ENCODE results near the gene CFDP1. TPM values are rescaled to one million over a fixed set of nuclear protein-coding genes. Genes with fewer than 3 reads are reported as not detected.

The CFDP1 gene
- total and polyA plus RNA-seq, 2 of the 13 experiments (the other 11 are each of a cell fraction or from before 2014, with no cell fraction given) = 78.6 to 153 TPM

DNA sequence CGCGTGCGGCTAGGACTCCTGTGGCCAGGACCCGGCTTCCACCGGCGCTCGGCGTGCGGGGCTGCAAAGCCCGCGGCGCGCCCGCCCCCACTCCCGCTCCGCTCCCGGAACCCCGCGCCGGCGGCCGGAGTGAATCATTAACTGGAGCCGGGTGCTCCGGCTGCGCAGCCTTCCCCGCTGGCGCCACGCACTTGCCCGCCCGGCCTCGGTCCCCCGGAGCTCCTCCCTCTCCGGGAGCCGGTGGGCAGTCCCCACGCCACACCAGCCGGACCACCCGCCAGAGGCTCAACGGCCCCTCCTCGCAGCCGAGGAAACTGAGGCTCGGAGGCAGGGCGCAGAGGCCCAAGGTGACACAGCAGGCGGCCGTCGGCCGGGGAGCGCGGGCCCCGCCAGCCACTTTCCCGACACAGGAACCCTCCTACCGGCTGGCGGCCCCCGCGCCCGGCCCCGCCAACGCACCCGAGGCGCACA lies 182.5 kb downstream of the CFDP1 start (continued):
- TF ChIP-seq, protein P1, sequence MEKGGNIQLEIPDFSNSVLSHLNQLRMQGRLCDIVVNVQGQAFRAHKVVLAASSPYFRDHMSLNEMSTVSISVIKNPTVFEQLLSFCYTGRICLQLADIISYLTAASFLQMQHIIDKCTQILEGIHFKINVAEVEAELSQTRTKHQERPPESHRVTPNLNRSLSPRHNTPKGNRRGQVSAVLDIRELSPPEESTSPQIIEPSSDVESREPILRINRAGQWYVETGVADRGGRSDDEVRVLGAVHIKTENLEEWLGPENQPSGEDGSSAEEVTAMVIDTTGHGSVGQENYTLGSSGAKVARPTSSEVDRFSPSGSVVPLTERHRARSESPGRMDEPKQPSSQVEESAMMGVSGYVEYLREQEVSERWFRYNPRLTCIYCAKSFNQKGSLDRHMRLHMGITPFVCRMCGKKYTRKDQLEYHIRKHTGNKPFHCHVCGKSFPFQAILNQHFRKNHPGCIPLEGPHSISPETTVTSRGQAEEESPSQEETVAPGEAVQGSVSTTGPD (CRISPR knock-in tag; IDR thresholded peaks at IDR 0.05) = no peak
- TF ChIP-seq MAF1 (CRISPR knock-in tag; IDR thresholded peaks at IDR 0.05; ENCODE audit: borderline replicate concordance) = peak; percentile 80
- no peak for TF ChIP-seq ZNF253 (CRISPR knock-in tag; IDR thresholded peaks at IDR 0.05; ENCODE audit: borderline replicate concordance)
- TF ChIP-seq SOX6 (IDR thresholded peaks at IDR 0.05) = no peak
- TF ChIP-seq SOX6 (CRISPR knock-in tag; IDR thresholded peaks at IDR 0.05) = 0 out of 2 replicates have a peak, but pooled peaks have one; percentile 7
- no peak for TF ChIP-seq HOXD1 (CRISPR knock-in tag; IDR thresholded peaks at IDR 0.05)
- no peak for TF ChIP-seq SP4 (CRISPR knock-in tag; IDR thresholded peaks at IDR 0.05)
- 0 out of 2 replicates have a peak, but pooled peaks have one; percentile 1 for TF ChIP-seq STAG1 (CRISPR knock-in tag; IDR thresholded peaks at IDR 0.05)
- TF ChIP-seq, protein P2, sequence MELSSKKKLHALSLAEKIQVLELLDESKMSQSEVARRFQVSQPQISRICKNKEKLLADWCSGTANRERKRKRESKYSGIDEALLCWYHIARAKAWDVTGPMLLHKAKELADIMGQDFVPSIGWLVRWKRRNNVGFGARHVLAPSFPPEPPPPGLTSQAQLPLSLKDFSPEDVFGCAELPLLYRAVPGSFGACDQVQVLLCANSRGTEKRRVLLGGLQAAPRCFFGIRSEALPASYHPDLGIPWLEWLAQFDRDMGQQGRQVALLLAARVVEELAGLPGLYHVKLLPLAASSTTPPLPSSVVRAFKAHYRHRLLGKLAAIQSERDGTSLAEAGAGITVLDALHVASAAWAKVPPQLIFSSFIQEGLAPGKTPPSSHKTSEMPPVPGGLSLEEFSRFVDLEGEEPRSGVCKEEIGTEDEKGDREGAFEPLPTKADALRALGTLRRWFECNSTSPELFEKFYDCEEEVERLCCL (CRISPR knock-in tag; IDR thresholded peaks at IDR 0.05; ENCODE audit: borderline replicate concordance) = no peak
- no peak; the same call in 1 of the 2 replicates for TF ChIP-seq ZNF33B (CRISPR knock-in tag; IDR thresholded peaks at IDR 0.05)
- peak; percentile 96 for TF ChIP-seq AGO1 (IDR thresholded peaks at IDR 0.05; ENCODE audit: low read depth, low read length, poor library complexity, severe bottlenecking)
- no peak for TF ChIP-seq KDM1A (CRISPR knock-in tag; IDR thresholded peaks at IDR 0.05)
- TF ChIP-seq KMT2A (CRISPR knock-in tag; IDR thresholded peaks at IDR 0.05) = peak; percentile 34; the same call in 1 of the 2 replicates
- TF ChIP-seq, protein P3, sequence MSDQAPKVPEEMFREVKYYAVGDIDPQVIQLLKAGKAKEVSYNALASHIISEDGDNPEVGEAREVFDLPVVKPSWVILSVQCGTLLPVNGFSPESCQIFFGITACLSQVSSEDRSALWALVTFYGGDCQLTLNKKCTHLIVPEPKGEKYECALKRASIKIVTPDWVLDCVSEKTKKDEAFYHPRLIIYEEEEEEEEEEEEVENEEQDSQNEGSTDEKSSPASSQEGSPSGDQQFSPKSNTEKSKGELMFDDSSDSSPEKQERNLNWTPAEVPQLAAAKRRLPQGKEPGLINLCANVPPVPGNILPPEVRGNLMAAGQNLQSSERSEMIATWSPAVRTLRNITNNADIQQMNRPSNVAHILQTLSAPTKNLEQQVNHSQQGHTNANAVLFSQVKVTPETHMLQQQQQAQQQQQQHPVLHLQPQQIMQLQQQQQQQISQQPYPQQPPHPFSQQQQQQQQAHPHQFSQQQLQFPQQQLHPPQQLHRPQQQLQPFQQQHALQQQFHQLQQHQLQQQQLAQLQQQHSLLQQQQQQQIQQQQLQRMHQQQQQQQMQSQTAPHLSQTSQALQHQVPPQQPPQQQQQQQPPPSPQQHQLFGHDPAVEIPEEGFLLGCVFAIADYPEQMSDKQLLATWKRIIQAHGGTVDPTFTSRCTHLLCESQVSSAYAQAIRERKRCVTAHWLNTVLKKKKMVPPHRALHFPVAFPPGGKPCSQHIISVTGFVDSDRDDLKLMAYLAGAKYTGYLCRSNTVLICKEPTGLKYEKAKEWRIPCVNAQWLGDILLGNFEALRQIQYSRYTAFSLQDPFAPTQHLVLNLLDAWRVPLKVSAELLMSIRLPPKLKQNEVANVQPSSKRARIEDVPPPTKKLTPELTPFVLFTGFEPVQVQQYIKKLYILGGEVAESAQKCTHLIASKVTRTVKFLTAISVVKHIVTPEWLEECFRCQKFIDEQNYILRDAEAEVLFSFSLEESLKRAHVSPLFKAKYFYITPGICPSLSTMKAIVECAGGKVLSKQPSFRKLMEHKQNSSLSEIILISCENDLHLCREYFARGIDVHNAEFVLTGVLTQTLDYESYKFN (CRISPR knock-in tag; conservative IDR thresholded peaks at IDR 0.05) = peak; percentile 72
- no peak for TF ChIP-seq STAT5B (CRISPR knock-in tag; IDR thresholded peaks at IDR 0.05)
- TF ChIP-seq PHF20 (CRISPR knock-in tag; IDR thresholded peaks at IDR 0.05) = no peak
- TF ChIP-seq, protein P4, sequence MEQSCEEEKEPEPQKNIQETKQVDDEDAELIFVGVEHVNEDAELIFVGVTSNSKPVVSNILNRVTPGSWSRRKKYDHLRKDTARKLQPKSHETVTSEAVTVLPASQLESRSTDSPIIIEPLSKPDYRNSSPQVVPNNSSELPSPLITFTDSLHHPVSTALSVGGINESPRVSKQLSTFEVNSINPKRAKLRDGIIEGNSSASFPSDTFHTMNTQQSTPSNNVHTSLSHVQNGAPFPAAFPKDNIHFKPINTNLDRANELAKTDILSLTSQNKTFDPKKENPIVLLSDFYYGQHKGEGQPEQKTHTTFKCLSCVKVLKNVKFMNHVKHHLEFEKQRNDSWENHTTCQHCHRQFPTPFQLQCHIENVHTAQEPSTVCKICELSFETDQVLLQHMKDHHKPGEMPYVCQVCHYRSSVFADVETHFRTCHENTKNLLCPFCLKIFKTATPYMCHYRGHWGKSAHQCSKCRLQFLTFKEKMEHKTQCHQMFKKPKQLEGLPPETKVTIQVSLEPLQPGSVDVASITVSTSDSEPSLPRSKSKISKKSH (CRISPR knock-in tag; IDR thresholded peaks at IDR 0.05; ENCODE audit: borderline replicate concordance) = 0 out of 2 replicates have a peak, but pooled peaks have one; percentile 50
- TF ChIP-seq ZNF451 (CRISPR knock-in tag; IDR thresholded peaks at IDR 0.05) = no peak
- no peak for TF ChIP-seq SNAI1 (CRISPR knock-in tag; IDR thresholded peaks at IDR 0.05; ENCODE audit: borderline replicate concordance)
- TF ChIP-seq, protein P5, sequence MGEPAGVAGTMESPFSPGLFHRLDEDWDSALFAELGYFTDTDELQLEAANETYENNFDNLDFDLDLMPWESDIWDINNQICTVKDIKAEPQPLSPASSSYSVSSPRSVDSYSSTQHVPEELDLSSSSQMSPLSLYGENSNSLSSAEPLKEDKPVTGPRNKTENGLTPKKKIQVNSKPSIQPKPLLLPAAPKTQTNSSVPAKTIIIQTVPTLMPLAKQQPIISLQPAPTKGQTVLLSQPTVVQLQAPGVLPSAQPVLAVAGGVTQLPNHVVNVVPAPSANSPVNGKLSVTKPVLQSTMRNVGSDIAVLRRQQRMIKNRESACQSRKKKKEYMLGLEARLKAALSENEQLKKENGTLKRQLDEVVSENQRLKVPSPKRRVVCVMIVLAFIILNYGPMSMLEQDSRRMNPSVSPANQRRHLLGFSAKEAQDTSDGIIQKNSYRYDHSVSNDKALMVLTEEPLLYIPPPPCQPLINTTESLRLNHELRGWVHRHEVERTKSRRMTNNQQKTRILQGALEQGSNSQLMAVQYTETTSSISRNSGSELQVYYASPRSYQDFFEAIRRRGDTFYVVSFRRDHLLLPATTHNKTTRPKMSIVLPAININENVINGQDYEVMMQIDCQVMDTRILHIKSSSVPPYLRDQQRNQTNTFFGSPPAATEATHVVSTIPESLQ (CRISPR knock-in tag; conservative IDR thresholded peaks at IDR 0.05) = no peak
- TF ChIP-seq ZNF7 (CRISPR knock-in tag; IDR thresholded peaks at IDR 0.05) = no peak

Measured in HepG2 (cell line).